ENCODE results near the gene USP21. TPM values are rescaled to one million over a fixed set of nuclear protein-coding genes. Genes with fewer than 3 reads are reported as not detected.
A peak's percentile ranks its signal among the peaks of the same experiment; 100 is the strongest.

Gene USP21
- total and polyA plus RNA-seq, 2 of the 8 experiments (the other 6 are each of a cell fraction or from before 2014, with no cell fraction given) = 23.9 to 36.3 TPM

GRCh38 chr1:161196521-161197451 lies 37.5 kb downstream of the USP21 start:
- H2BK12ac ChIP-seq (ENCODE audit: low read depth, low read length) = peak overlapping the region; percentile 5; the same call in 1 of the 2 replicates
- CTCF ChIA-PET (ENCODE audit: partially characterized antibody) = interaction anchor here (0.6 to 17.6 kb wide), 9 partner anchors 10 to 632 kb away, joined by 3 to 427 read pairs (median 4); partner anchors contain the start of genes APOA2, B4GALT3, FCER1G and TOMM40L
- peak overlapping the region; percentile 73; the same call in 1 of the 2 replicates for H4K8ac ChIP-seq (ENCODE audit: extremely low read depth, insufficient read depth, low read length)
- peaks cover under 1 to 5% (median 4%) of the 10 kb centered on the region in 4 experiments; a peak in 5 of 8 replicates for H3K36me3 ChIP-seq (ENCODE audit: control insufficient read depth in 2 of 4, insufficient read depth in 4 of 4, low read length in 3 of 4)
- peak overlapping the region; percentile 67 for H2BK5ac ChIP-seq (ENCODE audit: low read depth, low read length)
- H3K4me2 ChIP-seq (ENCODE audit: insufficient read depth in 1 of 2, low read depth in 2 of 2, low read length in 2 of 2) = peak overlapping the region; percentile 67 to 80
- no peak overlapping the region for H3K23ac ChIP-seq (ENCODE audit: insufficient read length)
- TF ChIP-seq ATF2 (IDR thresholded peaks at IDR 0.05; ENCODE audit: low read length) (no peak), ASH2L (IDR thresholded peaks at IDR 0.05; ENCODE audit: low read length) (peak; percentile 61), TAF1 (IDR thresholded peaks at IDR 0.05; ENCODE audit: low read depth, low read length) (0 out of 2 replicates have a peak, but pooled peaks have one; percentile 39), TEAD4 (IDR thresholded peaks at IDR 0.05; ENCODE audit: low read depth, low read length) (no peak; the same call in 1 of the 2 replicates), YY1 (IDR thresholded peaks at IDR 0.05; ENCODE audit: low read depth, low read length) (0 out of 2 replicates have a peak, but pooled peaks have one; percentile 31), RBBP5 (IDR thresholded peaks at IDR 0.05; ENCODE audit: borderline replicate concordance, low read depth, low read length) (peak; percentile 57; the same call in 1 of the 2 replicates)
- H2AFZ ChIP-seq (ENCODE audit: low read length) = no peak overlapping the region
- H3K56ac ChIP-seq (replicated peaks; ENCODE audit: insufficient read length, low read depth, low read length) = no peak overlapping the region
- DNase-seq (ENCODE audit: low read depth in 1 of 2, low spot score in 2 of 2) (no peak), FAIRE-seq (no peak)
- 85% methylated on average over 27 of the region's 27 CpGs; no CpG with 5 or more reads in 1 of the 2 experiments for WGBS, 2 experiments (ENCODE audit: extremely low coverage in 1 of 2, insufficient coverage in 1 of 2, insufficient read length in 1 of 2, insufficient replicate concordance in 2 of 2, low coverage in 1 of 2, low lambda C conversion rate in 2 of 2, missing lambda C conversion rate in 1 of 2)
- peaks cover 21 to 52% (median 47%) of the 10 kb centered on the region in 4 experiments for H3K4me1 ChIP-seq (replicated peaks in 1 of 4; ENCODE audit: control insufficient read depth in 3 of 4, insufficient read depth in 4 of 4, low read length in 3 of 4)
- H3K18ac ChIP-seq (ENCODE audit: extremely low read depth, low read length) = peak overlapping the region; percentile 75; the same call in 1 of the 2 replicates
- peak overlapping the region; percentile 88; the same call in 1 of the 2 replicates for H2BK15ac ChIP-seq (ENCODE audit: low read length)
- H4K20me1 ChIP-seq (replicated peaks in 1 of 2; ENCODE audit: control insufficient read depth in 1 of 2, insufficient read depth in 2 of 2, low read length in 2 of 2) = no peaks in the 10 kb centered on the region
- H3K27ac ChIP-seq (ENCODE audit: low read depth, low read length) = no peak overlapping the region; the same call in 1 of the 2 replicates
- H3K79me1 ChIP-seq (ENCODE audit: low read depth, low read length) = peaks cover 6% of the 10 kb centered on the region; the same call in 1 of the 2 replicates
- H4K5ac ChIP-seq (ENCODE audit: insufficient read length, low read depth, low read length) = peak overlapping the region; percentile 33
- peaks cover 0 to 5% of the 10 kb centered on the region in 2 experiments; a peak in 1 of 4 replicates for H3K79me2 ChIP-seq (ENCODE audit: control insufficient read depth in 1 of 2, insufficient read depth in 2 of 2, low read length in 2 of 2)
- H3K23me2 ChIP-seq (ENCODE audit: low read depth, low read length) = peaks cover 11% of the 10 kb centered on the region; the same call in 1 of the 2 replicates
- H2AK5ac ChIP-seq (ENCODE audit: low read depth, low read length) = peak overlapping the region; percentile 54
- H2BK120ac ChIP-seq (replicated peaks; ENCODE audit: low read depth, low read length) = no peak overlapping the region
- H4K91ac ChIP-seq (replicated peaks; ENCODE audit: insufficient read length, low read length) = peak overlapping the region; percentile 0
- H3K14ac ChIP-seq (ENCODE audit: insufficient read length) = no peak overlapping the region
- H3K9ac ChIP-seq (replicated peaks in 1 of 4; ENCODE audit: extremely low read depth in 1 of 4, low read depth in 3 of 4, low read length in 3 of 4) = peak overlapping the region in 2 of 4 experiments; percentile 11 to 28; a peak in 1 of 7 replicates
- peak overlapping the region in 3 of 4 experiments; percentile 4 to 51 (median 12); a peak in 4 of 8 replicates for H3K4me3 ChIP-seq (ENCODE audit: extremely low read depth in 1 of 4, insufficient read depth in 2 of 4, low read depth in 3 of 4, low read length in 4 of 4)
- peak overlapping the region; percentile 34 for H3K4ac ChIP-seq (replicated peaks; ENCODE audit: insufficient read length, low read depth, low read length)
- H3K9me3 ChIP-seq (ENCODE audit: insufficient read depth in 2 of 2, low read depth in 1 of 2, low read length in 1 of 2) = no peaks in the 10 kb centered on the region
- no peaks in the 10 kb centered on the region; a peak in 1 of 7 replicates for H3K27me3 ChIP-seq (replicated peaks in 1 of 4; ENCODE audit: control insufficient read depth in 3 of 4, extremely low read depth in 1 of 4, insufficient read depth in 3 of 4, low read length in 3 of 4)
- no peak overlapping the region for H2BK20ac ChIP-seq (ENCODE audit: low read length)
- POLR2A ChIA-PET (ENCODE audit: partially characterized antibody) = interaction anchor here (0.7 to 1.6 kb wide), 6 partner anchors 10 to 171 kb away, joined by 3 to 4 read pairs (median 3); partner anchors contain the start of genes CFAP126 and FCER1G
